Loucy (cell line): ENCODE results near the gene CYP4F12.

ENCODE experiments used
- CTCF ChIP-seq: fragments of 200-600 bp; sonication (generic); conservative IDR thresholded peaks from 2 replicates; pipeline ENCODE4 v1.5.1; 2014; ENCODE audit warnings: mild to moderate bottlenecking, antibody characterized with exemption, low read length
- EZH2phosphoT487 ChIP-seq: fragments of 200-600 bp; IDR thresholded peaks from 2 replicates; pipeline ENCODE4 v1.6.1; 2018; ENCODE audit warnings: antibody characterized with exemption, mild to moderate bottlenecking, moderate library complexity, borderline replicate concordance

- TF ChIP-seq EZH2phosphoT487 (no peak), CTCF (no peak)
These were observed 11.9 kb downstream of the CYP4F12 start for GRCh38 chr19:15684828-15685227.
